Measurements from ENCODE around the gene STX1B. TPM values are rescaled to one million over a fixed set of nuclear protein-coding genes. Genes with fewer than 3 reads are reported as not detected.
A peak's percentile ranks its signal among the peaks of the same experiment; 100 is the strongest.

The STX1B gene
- total and polyA plus RNA-seq, 2 of the 8 experiments (the other 6 are each of a cell fraction or from before 2014, with no cell fraction given): 8.9 to 20.2 TPM

DNA sequence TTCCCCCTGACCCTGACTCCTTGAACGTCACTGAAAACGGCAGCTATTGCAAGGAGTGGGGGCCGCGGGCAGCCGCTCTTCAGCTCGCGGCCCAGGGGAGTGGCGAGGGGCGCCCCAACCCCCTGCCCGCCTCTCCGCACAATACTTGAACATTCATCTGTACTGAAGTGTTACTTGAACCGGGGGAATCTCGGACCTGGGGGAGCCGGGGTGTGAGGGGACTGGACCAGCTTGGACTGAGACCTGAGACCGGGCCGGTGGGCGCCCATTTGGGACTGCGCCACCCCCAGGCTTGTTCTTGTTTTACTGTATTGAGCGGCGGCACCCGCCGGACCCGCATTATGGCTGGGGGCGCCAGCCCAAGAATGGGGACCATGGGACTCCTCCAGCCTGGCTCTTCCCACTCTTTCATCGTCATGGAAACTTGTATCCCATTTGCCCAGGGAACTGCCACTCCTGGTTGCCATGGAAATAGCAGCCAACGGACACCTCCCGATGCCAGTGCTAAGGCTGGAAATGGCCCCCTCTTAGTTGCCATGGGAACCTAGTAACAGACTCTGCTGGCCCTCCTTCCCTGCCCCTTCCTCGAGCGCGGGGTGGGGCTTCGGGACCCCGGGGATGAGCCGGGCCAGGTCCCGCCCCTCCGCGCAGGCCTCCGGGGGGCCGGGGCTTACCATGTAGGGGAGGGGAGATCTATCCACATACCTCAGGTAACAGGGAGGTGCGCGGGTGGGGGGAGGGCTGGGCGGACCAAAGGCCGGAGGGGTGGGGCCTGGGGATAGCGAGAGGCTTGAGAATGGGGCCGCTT is 62.4 kb downstream of the STX1B start:
- peak overlapping the region; percentile 90 for H4K8ac ChIP-seq (ENCODE audit: extremely low read depth, insufficient read depth, low read length)
- H3K18ac ChIP-seq (ENCODE audit: extremely low read depth, low read length): peak overlapping the region; percentile 78
- H2BK5ac ChIP-seq (ENCODE audit: low read depth, low read length): peak overlapping the region; percentile 91; the same call in 1 of the 2 replicates
- H3K27ac ChIP-seq (ENCODE audit: low read depth, low read length): peak overlapping the region; percentile 89
- peak overlapping the region; percentile 83 for H4K5ac ChIP-seq (ENCODE audit: insufficient read length, low read depth, low read length)
- H3K56ac ChIP-seq (replicated peaks; ENCODE audit: insufficient read length, low read depth, low read length): peak overlapping the region; percentile 80
- peak overlapping the region; percentile 85 to 95 for H3K4me2 ChIP-seq (ENCODE audit: insufficient read depth in 1 of 2, low read depth in 2 of 2, low read length in 2 of 2)
- WGBS, 2 experiments (ENCODE audit: extremely low coverage in 1 of 2, insufficient coverage in 1 of 2, insufficient read length in 1 of 2, insufficient replicate concordance in 2 of 2, low coverage in 1 of 2, low lambda C conversion rate in 2 of 2, missing lambda C conversion rate in 1 of 2): 5% methylated on average over 27 of the region's 44 CpGs; no CpG with 5 or more reads in 1 of the 2 experiments
- peak overlapping the region; percentile 77 for H4K91ac ChIP-seq (replicated peaks; ENCODE audit: insufficient read length, low read length)
- peaks cover 0 to 29% (median 21%) of the 10 kb centered on the region in 4 experiments; a peak in 6 of 7 replicates for H3K4me1 ChIP-seq (replicated peaks in 1 of 4; ENCODE audit: control insufficient read depth in 3 of 4, insufficient read depth in 4 of 4, low read length in 3 of 4)
- peak overlapping the region in 3 of 4 experiments; percentile 49 to 70 (median 69); a peak in 5 of 7 replicates for H3K9ac ChIP-seq (replicated peaks in 1 of 4; ENCODE audit: extremely low read depth in 1 of 4, low read depth in 3 of 4, low read length in 3 of 4)
- peak overlapping the region; percentile 50; the same call in 1 of the 2 replicates for H2BK12ac ChIP-seq (ENCODE audit: low read depth, low read length)
- H3K23me2 ChIP-seq (ENCODE audit: low read depth, low read length): peaks cover 12% of the 10 kb centered on the region
- H2BK120ac ChIP-seq (replicated peaks; ENCODE audit: low read depth, low read length): no peak overlapping the region
- H4K20me1 ChIP-seq (replicated peaks in 1 of 2; ENCODE audit: control insufficient read depth in 1 of 2, insufficient read depth in 2 of 2, low read length in 2 of 2): peaks cover 0 to 7% of the 10 kb centered on the region in 2 experiments
- H3K9me3 ChIP-seq (ENCODE audit: insufficient read depth in 2 of 2, low read depth in 1 of 2, low read length in 1 of 2): no peaks in the 10 kb centered on the region
- FAIRE-seq (peak; percentile 82), DNase-seq (ENCODE audit: low read depth in 1 of 2, low spot score in 2 of 2) (peak; percentile 98)
- no peak overlapping the region for H3K23ac ChIP-seq (ENCODE audit: insufficient read length)
- ChIA-PET POLR2A (ENCODE audit: partially characterized antibody) (interaction anchor here (0.8 to 4.4 kb wide), 14 partner anchors 7 to 232 kb away, joined by 3 to 23 read pairs (median 4); partner anchors contain the start of genes FBXL19, FUS and SETD1A), CTCF (ENCODE audit: partially characterized antibody) (interaction anchor here (1.4 to 2.6 kb wide), 2 partner anchors 12 to 35 kb away, joined by 3 to 19 read pairs; no protein-coding TSS in a partner anchor)
- no peak overlapping the region for H2BK15ac ChIP-seq (ENCODE audit: low read length)
- no peak overlapping the region for H2BK20ac ChIP-seq (ENCODE audit: low read length)
- peak overlapping the region; percentile 64 to 98 (median 70) for H3K4me3 ChIP-seq (ENCODE audit: extremely low read depth in 1 of 4, insufficient read depth in 2 of 4, low read depth in 3 of 4, low read length in 4 of 4)
- no peak overlapping the region for H3K14ac ChIP-seq (ENCODE audit: insufficient read length)
- peak overlapping the region; percentile 49 for H3K4ac ChIP-seq (replicated peaks; ENCODE audit: insufficient read length, low read depth, low read length)
- H2AK5ac ChIP-seq (ENCODE audit: low read depth, low read length): 0 out of 2 replicates have a peak overlapping the region, but pooled peaks have one; percentile 34
- H3K36me3 ChIP-seq (ENCODE audit: control insufficient read depth in 2 of 4, insufficient read depth in 4 of 4, low read length in 3 of 4): peaks cover 5 to 17% (median 8%) of the 10 kb centered on the region in 4 experiments; a peak in 7 of 8 replicates
- H3K27me3 ChIP-seq (replicated peaks in 1 of 4; ENCODE audit: control insufficient read depth in 3 of 4, extremely low read depth in 1 of 4, insufficient read depth in 3 of 4, low read length in 3 of 4): no peaks in the 10 kb centered on the region
- no peaks in the 10 kb centered on the region for H3K79me1 ChIP-seq (ENCODE audit: low read depth, low read length)
- no peak overlapping the region for H2AFZ ChIP-seq (ENCODE audit: low read length)
- no peaks in the 10 kb centered on the region for H3K79me2 ChIP-seq (ENCODE audit: control insufficient read depth in 1 of 2, insufficient read depth in 2 of 2, low read length in 2 of 2)
- no peak for TF ChIP-seq BRCA1 (IDR thresholded peaks at IDR 0.05; ENCODE audit: low read depth, low read length)
- peak; percentile 77 to 80; a peak in 2 of 3 replicates for TF ChIP-seq POLR2A (IDR thresholded peaks at IDR 0.05; ENCODE audit: control extremely low read depth in 1 of 2, low read depth in 2 of 2, low read length in 2 of 2)
- peak; percentile 38; the same call in 1 of the 2 replicates for TF ChIP-seq PHF8 (conservative IDR thresholded peaks at IDR 0.05; ENCODE audit: low read depth, low read length)
- 0 out of 2 replicates have a peak, but pooled peaks have one; percentile 4 for TF ChIP-seq POLR2AphosphoS5 (IDR thresholded peaks at IDR 0.05; ENCODE audit: low read depth, low read length)
- peak; percentile 77 for TF ChIP-seq SP2 (IDR thresholded peaks at IDR 0.05; ENCODE audit: low read length)
- TF ChIP-seq HDAC6 (IDR thresholded peaks at IDR 0.05; ENCODE audit: low read depth, low read length): no peak
- peak in 1 of 2 experiments; percentile 73; a peak in 1 of 3 replicates for TF ChIP-seq EP300 (IDR thresholded peaks at IDR 0.05; ENCODE audit: borderline replicate concordance in 1 of 2, low read depth in 2 of 2, low read length in 2 of 2)
- peak; percentile 31 for TF ChIP-seq TAF7 (optimal IDR thresholded peaks at IDR 0.05; ENCODE audit: borderline replicate concordance, low read depth, low read length)
- TF ChIP-seq YY1 (IDR thresholded peaks at IDR 0.05; ENCODE audit: low read depth, low read length): peak; percentile 71
- peak; percentile 97 for TF ChIP-seq SP1 (IDR thresholded peaks at IDR 0.05; ENCODE audit: low read depth, low read length)
- peak; percentile 86 for TF ChIP-seq CHD2 (IDR thresholded peaks at IDR 0.05; ENCODE audit: low read length)
